ENCODE results near the gene CDK5. TPM values are rescaled to one million over a fixed set of nuclear protein-coding genes. Genes with fewer than 3 reads are reported as not detected.

Gene CDK5
- total RNA-seq, 1 donor from 2014 or later, result 13.7 TPM

GRCh38 chr7:151064454-151064853 lies 6.8 kb upstream of the CDK5 start:
- no peak overlapping the region for H3K4me3 ChIP-seq
- H3K4me1 ChIP-seq, result peaks cover 27% of the 10 kb centered on the region
- ATAC-seq (no peak), DNase-seq (no peak)
- no peak overlapping the region for H3K27ac ChIP-seq
- H3K9me3 ChIP-seq, result no peaks in the 10 kb centered on the region
- no peaks in the 10 kb centered on the region for H3K27me3 ChIP-seq (ENCODE audit: low read depth)
- H3K36me3 ChIP-seq, result peaks cover 67% of the 10 kb centered on the region
- no peak for TF ChIP-seq CTCF (IDR thresholded peaks at IDR 0.05)
- intact Hi-C loops (cut with DNase I), result no loop called here

GRCh38 chr7:151063212-151063561 lies 5.5 kb upstream of the CDK5 start:
- ATAC-seq (no peak), DNase-seq (no peak)
- Histone ChIP-seq H3K9me3 (no peaks in the 10 kb centered on the region), H3K4me3 (peak overlapping the region; percentile 37), H3K27ac (no peak overlapping the region), H3K27me3 (ENCODE audit: low read depth) (no peaks in the 10 kb centered on the region), H3K4me1 (peaks cover 35% of the 10 kb centered on the region), H3K36me3 (peaks cover 54% of the 10 kb centered on the region)
- TF ChIP-seq CTCF (IDR thresholded peaks at IDR 0.05), result no peak
- intact Hi-C loops (cut with DNase I), result no loop called here

- Histone ChIP-seq H3K4me1 (peaks cover 35% of the 10 kb centered on the region), H3K27ac (peak overlapping the region; percentile 36), H3K36me3 (peaks cover 49% of the 10 kb centered on the region), H3K27me3 (ENCODE audit: low read depth) (no peaks in the 10 kb centered on the region), H3K9me3 (no peaks in the 10 kb centered on the region), H3K4me3 (peak overlapping the region; percentile 72)
- TF ChIP-seq CTCF (IDR thresholded peaks at IDR 0.05), result no peak
- intact Hi-C loops (cut with DNase I), result no loop called here
- DNase-seq (peak; percentile 80), ATAC-seq (peak; percentile 50 to 54)
Measured at GRCh38 chr7:151062399-151063211, 4.9 kb upstream of the CDK5 start.

- Histone ChIP-seq H3K4me3 (peak overlapping the region; percentile 72), H3K27ac (peak overlapping the region; percentile 36), H3K36me3 (peaks cover 43% of the 10 kb centered on the region), H3K27me3 (ENCODE audit: low read depth) (no peaks in the 10 kb centered on the region), H3K9me3 (no peaks in the 10 kb centered on the region), H3K4me1 (peaks cover 39% of the 10 kb centered on the region)
- no peak for ATAC-seq
- intact Hi-C loops (cut with DNase I), result no loop called here
- no peak for TF ChIP-seq CTCF (IDR thresholded peaks at IDR 0.05)
- DNase-seq, result no peak
Measured at GRCh38 chr7:151062111-151062398, 4.4 kb upstream of the CDK5 start.

GRCh38 chr7:151061213-151062110 lies 3.8 kb upstream of the CDK5 start:
- Histone ChIP-seq H3K27ac (peak overlapping the region; percentile 36), H3K4me1 (peaks cover 44% of the 10 kb centered on the region), H3K9me3 (no peaks in the 10 kb centered on the region), H3K27me3 (ENCODE audit: low read depth) (no peaks in the 10 kb centered on the region), H3K36me3 (peaks cover 37% of the 10 kb centered on the region), H3K4me3 (peak overlapping the region; percentile 72)
- peak; percentile 73 for DNase-seq
- intact Hi-C loops (cut with DNase I), result no loop called here
- ATAC-seq, result peak; percentile 16 to 30
- TF ChIP-seq CTCF (IDR thresholded peaks at IDR 0.05), result no peak

All from lower lobe of right lung (tissue), 2 donors.